ENCODE data around the gene RTKN2.

RTKN2 gene

DNA sequence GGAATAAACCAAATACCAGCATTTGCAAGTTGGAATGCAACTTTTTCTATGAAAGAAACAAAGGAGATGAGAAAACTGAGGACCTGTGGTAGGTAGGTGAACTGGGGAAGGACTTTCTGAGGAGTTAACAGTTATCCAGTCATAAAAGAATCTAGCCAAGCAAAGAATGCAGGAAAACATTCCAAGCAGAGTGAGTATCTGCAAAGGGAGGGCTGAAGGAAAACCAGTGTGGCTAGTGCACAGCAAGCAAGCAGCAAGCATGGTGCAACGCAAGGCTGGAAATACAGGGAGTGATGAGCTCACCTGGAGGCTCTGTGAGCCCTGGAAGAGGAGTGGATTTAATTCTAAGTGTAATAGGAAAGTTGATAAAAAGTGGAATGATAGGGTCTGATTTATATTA is 44.0 kb downstream of the RTKN2 start:
- no peak for DNase-seq (ENCODE audit: low read depth)

GRCh38 chr10:62217683-62218082 is 51.0 kb downstream of the RTKN2 start:
- no peak for DNase-seq (ENCODE audit: low read depth)

- no peak for DNase-seq (ENCODE audit: low read depth)
Observed at GRCh38 chr10:62214364-62214874, 54.2 kb downstream of the RTKN2 start.

- DNase-seq (ENCODE audit: low read depth), result no peak
Observed at GRCh38 chr10:62205750-62206399, 62.8 kb downstream of the RTKN2 start.

- no peak for DNase-seq (ENCODE audit: low read depth)
Observed at GRCh38 chr10:62199584-62199983, 69.1 kb downstream of the RTKN2 start.

DNA sequence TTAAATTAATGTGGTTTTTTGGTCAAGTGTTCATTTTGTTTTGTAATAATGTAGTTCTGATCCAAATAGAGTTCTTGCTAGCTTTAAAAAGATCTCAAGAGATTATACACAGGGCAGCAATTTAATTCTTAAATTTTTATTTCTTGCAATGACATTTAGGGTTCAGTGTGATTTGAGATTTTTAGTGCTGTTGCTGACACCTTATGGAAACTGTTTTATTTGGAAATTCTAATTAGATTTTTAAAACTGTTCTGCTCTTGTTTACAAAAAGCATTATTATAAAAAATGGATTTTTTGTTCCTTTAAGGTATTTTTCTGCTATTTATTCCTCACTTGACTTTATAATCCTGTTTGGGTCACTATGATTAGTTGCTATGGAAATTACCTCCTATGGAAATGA is 72.1 kb downstream of the RTKN2 start:
- DNase-seq (ENCODE audit: low read depth), result no peak

DNA sequence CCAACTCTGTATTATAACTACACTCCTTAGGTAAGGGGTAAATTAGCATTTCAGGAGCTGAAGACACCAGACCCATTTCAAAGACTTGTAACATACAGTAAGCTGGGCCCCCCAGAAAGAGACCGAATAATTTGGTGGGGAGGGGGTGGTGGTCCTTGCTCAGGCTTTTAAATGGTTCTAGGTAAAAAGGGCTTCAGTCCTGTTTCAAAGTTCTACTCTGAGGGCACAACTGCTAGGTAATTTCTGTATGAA is 73.0 kb downstream of the RTKN2 start:
- no peak for DNase-seq (ENCODE audit: low read depth)

- DNase-seq (ENCODE audit: low read depth), result no peak
Observed at GRCh38 chr10:62194924-62195674, 73.5 kb downstream of the RTKN2 start.

DNA sequence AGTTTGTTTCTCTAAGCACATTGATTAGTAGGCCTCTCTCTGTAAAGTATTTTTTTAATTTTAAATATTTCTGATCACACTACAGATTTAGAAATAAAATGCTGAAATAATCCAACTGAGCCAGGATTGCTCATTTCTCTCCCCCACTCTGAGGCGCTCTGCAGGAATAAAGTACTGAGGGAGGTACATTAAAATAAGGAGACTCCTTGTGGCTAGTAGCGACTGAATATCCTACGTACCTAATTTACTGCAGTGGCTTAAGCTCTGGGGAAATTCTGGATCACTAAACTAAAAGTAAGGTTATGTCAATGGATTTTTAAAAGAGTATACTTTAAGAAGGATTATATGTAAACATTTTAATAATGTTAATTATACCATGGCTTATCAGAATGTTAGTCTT is 75.2 kb downstream of the RTKN2 start:
- no peak for DNase-seq (ENCODE audit: low read depth)

DNA sequence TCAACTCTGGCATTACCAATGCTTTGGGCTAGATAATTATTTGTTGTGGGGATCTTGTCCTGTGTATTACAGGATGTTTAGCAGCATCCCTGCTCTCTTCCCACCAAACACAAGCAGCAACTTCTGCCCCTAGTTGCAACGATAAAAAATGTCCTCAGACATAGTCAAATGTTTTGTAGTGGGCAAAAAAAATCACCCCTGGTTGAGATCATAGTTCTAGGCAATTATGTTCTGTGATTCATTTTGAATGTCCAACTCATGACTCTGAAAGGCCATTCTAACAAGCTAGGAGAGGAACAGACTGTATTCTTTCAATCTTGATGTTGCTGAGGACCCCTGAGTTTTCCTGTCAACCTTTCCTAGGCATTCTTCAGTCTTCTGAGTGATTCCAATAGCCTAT is 79.5 kb downstream of the RTKN2 start:
- no peak for DNase-seq (ENCODE audit: low read depth)

- no peak for DNase-seq (ENCODE audit: low read depth)
Observed at GRCh38 chr10:62188021-62188616, 80.5 kb downstream of the RTKN2 start.

GRCh38 chr10:62186999-62187675 is 81.5 kb downstream of the RTKN2 start:
- no peak for DNase-seq (ENCODE audit: low read depth)

GRCh38 chr10:62185919-62186692 is 82.5 kb downstream of the RTKN2 start:
- DNase-seq (ENCODE audit: low read depth), result no peak

- DNase-seq (ENCODE audit: low read depth), result no peak
Observed at GRCh38 chr10:62183857-62184795, 84.5 kb downstream of the RTKN2 start.

GRCh38 chr10:62183442-62183841 is 85.2 kb downstream of the RTKN2 start:
- DNase-seq (ENCODE audit: low read depth), result no peak

- no peak for DNase-seq (ENCODE audit: low read depth)
Observed at GRCh38 chr10:62182595-62182994, 86.0 kb downstream of the RTKN2 start.

DNA sequence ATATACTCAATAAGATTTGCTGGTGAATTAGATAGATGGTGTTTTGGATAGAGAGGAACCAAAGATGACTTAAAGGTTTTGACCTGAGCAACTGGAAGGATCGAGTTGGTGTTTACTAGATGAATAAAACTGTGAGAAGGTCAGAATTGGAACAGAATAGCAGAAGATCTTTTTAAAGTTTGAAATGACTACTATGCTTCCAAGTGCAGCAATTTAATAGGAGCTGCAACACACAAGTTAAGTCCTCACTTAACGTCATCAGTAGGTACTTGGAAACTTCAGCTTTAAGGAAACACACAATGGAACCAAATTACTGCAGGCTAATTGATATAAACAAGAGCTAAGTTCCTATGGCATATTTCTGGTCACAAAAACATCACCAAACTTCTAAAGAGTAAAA is 86.5 kb downstream of the RTKN2 start:
- DNase-seq (ENCODE audit: low read depth), result no peak

DNA sequence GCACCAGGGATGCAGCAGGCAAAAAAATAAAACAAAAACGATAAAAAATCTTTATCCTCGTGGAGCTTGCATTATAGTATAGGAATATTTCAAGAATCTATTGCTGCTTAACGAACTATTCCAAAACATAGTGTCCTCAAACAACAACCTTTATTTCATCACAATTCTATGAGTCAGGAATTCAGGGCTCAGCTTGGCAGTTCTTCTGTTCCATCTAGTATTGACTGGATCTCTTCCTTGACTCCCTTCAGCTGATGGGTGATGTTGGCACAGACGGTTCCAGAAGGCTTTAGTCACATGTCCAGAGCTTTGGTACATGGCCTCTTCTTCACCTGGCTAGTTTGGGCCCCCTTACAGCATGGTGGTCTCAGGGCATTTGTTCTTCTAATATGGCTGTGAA is 88.0 kb downstream of the RTKN2 start:
- no peak for DNase-seq (ENCODE audit: low read depth)

- no peak for DNase-seq (ENCODE audit: low read depth)
Observed at GRCh38 chr10:62178568-62178967, 90.1 kb downstream of the RTKN2 start.

DNA sequence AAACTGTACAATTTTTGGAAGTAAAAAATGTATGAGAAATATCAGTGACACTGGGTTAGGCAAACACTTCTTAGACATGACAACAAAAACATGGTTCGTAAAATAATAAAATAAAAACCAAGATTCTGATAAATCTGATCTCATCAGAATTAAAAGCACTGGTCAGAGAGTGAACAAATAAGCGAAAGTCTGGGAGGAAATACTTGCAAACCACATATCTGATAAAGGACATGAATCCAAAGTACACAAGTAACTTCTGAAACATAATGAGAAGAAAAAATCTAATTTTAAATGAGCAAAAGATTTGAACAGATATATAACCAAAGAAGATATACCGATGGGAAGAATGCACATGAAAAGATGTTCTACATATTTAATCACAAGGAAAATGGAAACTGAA is 91.5 kb downstream of the RTKN2 start:
- DNase-seq (ENCODE audit: low read depth), result no peak

GRCh38 chr10:62175251-62175650 is 93.4 kb downstream of the RTKN2 start:
- DNase-seq (ENCODE audit: low read depth), result no peak

Data from stromal cell of bone marrow (primary cell).